OCI-LY1 (cell line): ENCODE data around the gene PDZD2.

ENCODE experiments used
- H2AFZ ChIP-seq: fragments of 200-600 bp; sonication (generic), shearing (Covaris generic); 2 replicates; pipeline ENCODE4 v1.6.0; 2014; ENCODE audit warnings: antibody characterized with exemption, mild to moderate bottlenecking, low read length
- H3F3A ChIP-seq: fragments of 200-600 bp; sonication (generic), shearing (Covaris generic); 2 replicates; pipeline ENCODE4 v1.6.0; 2014; ENCODE audit warnings: mild to moderate bottlenecking, antibody characterized with exemption, low read length, moderate library complexity; ENCODE audit not compliant: insufficient read depth
- H3K27ac ChIP-seq: fragments of 200-600 bp; sonication (generic); 2 replicates; pipeline ENCODE4 v1.5.1; 2014; ENCODE audit warnings: low read length, mixed run types, mild to moderate bottlenecking, low read depth; ENCODE audit not compliant: poor library complexity, severe bottlenecking
- H3K27me3 ChIP-seq: fragments of 200-600 bp; sonication (generic); 2 replicates; pipeline ENCODE4 v1.6.0; 2014; ENCODE audit warnings: antibody characterized with exemption, mild to moderate bottlenecking, low read length, moderate library complexity; ENCODE audit not compliant: insufficient read depth
- H3K36me3 ChIP-seq: fragments of 200-600 bp; sonication (generic); 2 replicates; pipeline ENCODE4 v1.6.1; 2014; ENCODE audit warnings: mild to moderate bottlenecking, antibody characterized with exemption, low read length, moderate library complexity, mixed read lengths; ENCODE audit not compliant: insufficient read depth
- H3K4me1 ChIP-seq: fragments of 200-600 bp; sonication (generic); 2 replicates; pipeline ENCODE4 v1.5.1; 2014; ENCODE audit warnings: mild to moderate bottlenecking, low read length, moderate library complexity; ENCODE audit not compliant: insufficient read depth, severe bottlenecking
- H3K4me2 ChIP-seq: fragments of 200-600 bp; sonication (generic), shearing (Covaris generic); 2 replicates; pipeline ENCODE4 v1.6.1; 2014; ENCODE audit warnings: low read length
- H3K4me3 ChIP-seq: fragments of 200-600 bp; sonication (generic); 2 replicates; pipeline ENCODE4 v1.5.1; 2014; ENCODE audit warnings: low read length, low read depth, mild to moderate bottlenecking, mixed read lengths; ENCODE audit not compliant: poor library complexity, severe bottlenecking
- H3K79me2 ChIP-seq: fragments of 200-600 bp; shearing (Covaris generic); 2 replicates; pipeline ENCODE4 v1.6.1; 2016; ENCODE audit warnings: mixed run types, low read length, mixed read lengths; ENCODE audit not compliant: insufficient read depth
- H3K9ac ChIP-seq: fragments of 200-600 bp; sonication (generic), shearing (Covaris generic); 2 replicates; pipeline ENCODE4 v1.6.1; 2014; ENCODE audit warnings: mild to moderate bottlenecking, low read length, mixed read lengths
- H3K9me2 ChIP-seq: fragments of 200-600 bp; sonication (generic), shearing (Covaris generic); 2 replicates; pipeline ENCODE4 v1.6.1; 2014; ENCODE audit warnings: low read depth, mild to moderate bottlenecking, low read length, mixed read lengths
- H3K9me3 ChIP-seq: fragments of 200-600 bp; shearing (Covaris generic); 2 replicates; pipeline ENCODE4 v1.6.1; 2014; ENCODE audit warnings: low read length, mixed read lengths
- H4K20me1 ChIP-seq: fragments of 200-600 bp; sonication (generic), shearing (Covaris generic); 2 replicates; pipeline ENCODE4 v1.6.0; 2016; ENCODE audit warnings: mild to moderate bottlenecking, low read length; ENCODE audit not compliant: insufficient read depth
- CTCF ChIP-seq: fragments of 200-600 bp; sonication (generic), shearing (Covaris generic); IDR thresholded peaks from 2 replicates; pipeline ENCODE4 v1.5.1; 2017; ENCODE audit warnings: mild to moderate bottlenecking, antibody characterized with exemption, low read length, moderate library complexity, mixed read lengths
- EZH2 ChIP-seq: fragments of 200-600 bp; sonication (generic), shearing (Covaris generic); IDR thresholded peaks from 2 replicates; pipeline ENCODE4 v1.8.0; 2017; ENCODE audit warnings: borderline replicate concordance, mixed run types, mild to moderate bottlenecking, antibody characterized with exemption, low read length, moderate library complexity, mixed read lengths

The PDZD2 gene

DNA sequence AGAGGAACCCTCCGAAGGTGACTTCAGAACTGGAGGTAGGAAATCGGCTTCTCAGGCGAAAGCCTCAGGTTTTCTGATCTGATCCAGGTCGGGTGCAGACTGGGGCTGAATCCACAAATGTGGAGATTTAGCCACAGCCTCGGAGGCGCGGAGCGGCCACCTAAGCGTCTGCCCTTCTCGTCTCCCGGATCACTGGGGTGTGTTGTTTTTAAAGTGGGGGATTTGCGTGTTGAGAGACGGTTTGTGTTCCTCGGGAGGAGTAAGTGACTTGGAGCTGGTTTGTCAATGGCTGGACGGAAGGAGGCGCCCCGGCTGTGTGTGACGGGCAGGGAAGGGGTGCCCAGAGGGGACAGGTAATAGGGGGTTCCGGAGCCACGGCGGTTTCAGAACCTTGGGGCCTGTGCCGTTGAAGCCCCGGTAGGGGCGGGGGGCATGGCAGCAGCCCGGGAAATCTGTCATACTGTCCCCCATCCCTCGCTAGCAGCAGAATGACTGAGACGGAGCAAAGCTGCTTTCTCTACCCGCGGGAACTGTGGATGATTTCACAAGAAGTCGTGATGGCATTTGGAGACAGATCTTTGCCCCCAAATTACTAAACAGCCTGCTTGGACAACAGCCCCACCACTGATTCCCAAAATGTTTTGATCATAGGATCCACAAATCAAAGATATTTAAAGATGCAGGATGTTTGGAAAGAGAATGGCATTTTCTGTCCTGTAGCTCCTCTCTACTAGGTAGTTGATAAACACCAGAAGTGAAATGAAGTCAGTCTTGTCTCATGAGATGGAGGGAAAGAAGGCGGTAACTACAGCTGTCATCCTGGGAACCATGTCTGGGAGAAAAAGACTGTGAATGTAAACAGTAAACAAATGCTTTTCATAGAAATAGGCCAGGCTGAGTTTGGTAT, 216.5 kb downstream of the PDZD2 start:
- Histone ChIP-seq H3K9me3 (peaks cover 8% of the 10 kb centered on the region; the same call in 1 of the 2 replicates), H3K27ac (no peak overlapping the region), H3K27me3 (no peaks in the 10 kb centered on the region; the same call in 1 of the 2 replicates), H2AFZ (no peak overlapping the region), H3K9ac (no peak overlapping the region), H3K36me3 (no peaks in the 10 kb centered on the region; the same call in 1 of the 2 replicates), H4K20me1 (no peaks in the 10 kb centered on the region), H3K4me2 (no peak overlapping the region), H3F3A (no peaks in the 10 kb centered on the region), H3K79me2 (no peaks in the 10 kb centered on the region), H3K4me3 (no peak overlapping the region), H3K9me2 (no peaks in the 10 kb centered on the region), H3K4me1 (no peaks in the 10 kb centered on the region)
- TF ChIP-seq CTCF: no peak
- no peak for TF ChIP-seq EZH2

GRCh38 chr5:31859096-31859495, 220.2 kb downstream of the PDZD2 start:
- TF ChIP-seq CTCF: no peak
- no peak for TF ChIP-seq EZH2
- Histone ChIP-seq H3K36me3 (no peaks in the 10 kb centered on the region; the same call in 1 of the 2 replicates), H3K4me2 (no peak overlapping the region), H3K9me2 (no peaks in the 10 kb centered on the region), H3K27me3 (no peaks in the 10 kb centered on the region; the same call in 1 of the 2 replicates), H2AFZ (no peak overlapping the region), H4K20me1 (no peaks in the 10 kb centered on the region), H3K4me3 (no peak overlapping the region), H3K27ac (no peak overlapping the region), H3K79me2 (no peaks in the 10 kb centered on the region), H3K9ac (no peak overlapping the region), H3F3A (no peaks in the 10 kb centered on the region), H3K4me1 (no peaks in the 10 kb centered on the region), H3K9me3 (peaks cover 8% of the 10 kb centered on the region; the same call in 1 of the 2 replicates)

DNA sequence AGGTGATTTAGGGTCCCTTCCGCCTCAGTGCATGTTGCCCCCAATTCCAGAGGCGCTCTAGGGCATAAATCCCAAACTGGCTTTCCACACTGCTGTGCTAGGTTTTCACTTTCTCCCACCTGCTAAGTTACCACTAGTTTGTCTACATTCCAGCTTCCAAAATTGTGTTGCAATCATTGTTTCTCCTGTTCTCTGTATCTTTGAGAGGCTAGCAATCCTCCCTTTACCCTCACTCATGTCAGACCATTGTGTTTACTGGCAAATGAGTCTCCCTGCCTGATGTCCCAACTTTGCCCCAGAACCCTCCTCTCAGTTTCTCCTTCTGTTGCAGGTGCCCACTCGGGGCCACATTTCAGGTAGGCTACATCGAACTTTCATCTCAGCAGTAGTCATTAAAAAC, 221.3 kb downstream of the PDZD2 start:
- Histone ChIP-seq H3K9ac (no peak overlapping the region), H3K9me3 (peaks cover 8% of the 10 kb centered on the region; the same call in 1 of the 2 replicates), H3K79me2 (no peaks in the 10 kb centered on the region), H3F3A (no peaks in the 10 kb centered on the region), H4K20me1 (no peaks in the 10 kb centered on the region), H3K4me2 (no peak overlapping the region), H3K4me1 (no peaks in the 10 kb centered on the region), H3K9me2 (no peaks in the 10 kb centered on the region), H3K36me3 (no peaks in the 10 kb centered on the region; the same call in 1 of the 2 replicates), H3K4me3 (no peak overlapping the region), H3K27me3 (no peaks in the 10 kb centered on the region; the same call in 1 of the 2 replicates), H2AFZ (no peak overlapping the region), H3K27ac (no peak overlapping the region)
- TF ChIP-seq EZH2 (no peak), CTCF (no peak)
